Progenitor cell of endocrine pancreas (in vitro differentiated cells): ENCODE data around the gene FMO5. TPM values are rescaled to one million over a fixed set of nuclear protein-coding genes. Genes with fewer than 3 reads are reported as not detected.

ENCODE experiments used
- DNase-seq: peaks from one replicate; pipeline ENCODE4 v3.0.0; 2021; ENCODE audit warnings: low spot score; ENCODE audit not compliant: unreplicated experiment
- H3K27ac Mint-ChIP-seq: 2 replicates; pipeline ENCODE4 v1.8.0; 2021; ENCODE audit warnings: mild to moderate bottlenecking, moderate library complexity, mixed read lengths
- H3K27me3 Mint-ChIP-seq: 2 replicates; pipeline ENCODE4 v1.8.0; 2021; ENCODE audit warnings: mixed read lengths
- H3K36me3 Mint-ChIP-seq: 2 replicates; pipeline ENCODE4 v1.8.0; 2022; ENCODE audit warnings: mixed read lengths; ENCODE audit not compliant: insufficient read depth
- H3K4me1 Mint-ChIP-seq: 2 replicates; pipeline ENCODE4 v1.8.0; 2021; ENCODE audit warnings: low read depth, mixed read lengths
- H3K4me3 Mint-ChIP-seq: 2 replicates; pipeline ENCODE4 v1.8.0; 2021; ENCODE audit warnings: low read depth, mild to moderate bottlenecking, moderate library complexity, mixed read lengths
- H3K9me3 Mint-ChIP-seq: 2 replicates; pipeline ENCODE4 v1.8.0; 2021; ENCODE audit warnings: low read depth, mixed read lengths
- CTCF ChIP-seq: fragments of 200-600 bp; sonication (generic); IDR thresholded peaks from one replicate; pipeline ENCODE4 v1.5.0; 2021; ENCODE audit warnings: antibody characterized with exemption, mild to moderate bottlenecking; ENCODE audit not compliant: unreplicated experiment
- long read RNA-seq: library from polyadenylated mRNA; unstranded; transcript quantifications from one replicate; pipeline ENCODE4 v2.0.0, GENCODE V29; 2020
- total RNA-seq: library from RNA; stranded (reverse); gene quantifications from 2 replicates; pipeline ENCODE4 v1.2.1, GENCODE V29; 2021

The FMO5 gene
- 4.2 and 5.0 TPM in 2 replicates for total RNA-seq
- long read RNA-seq, partial matches to known transcripts, result 10 of 36 reads
- long read RNA-seq, other reads (novel, unspliced or antisense), result 19 of 36 reads

- Mint-ChIP-seq H3K9me3 (no peaks in the 10 kb centered on the region), H3K4me3 (peak within 1 kb of the TSS; percentile 87), H3K27ac (peak within 1 kb of the TSS; percentile 64), H3K27me3 (peaks cover 9% of the 10 kb centered on the region), H3K4me1 (peaks cover 17% of the 10 kb centered on the region), H3K36me3 (no peaks in the 10 kb centered on the region)
- peak; percentile 14 for TF ChIP-seq CTCF
- no peak for DNase-seq
These were observed at the start of gene FMO5 for GRCh38 chr1:147225193-147225730. TSS of gene FMO5 (minus strand) at chr1:147225339. CDS start at chr1:147225029, 310 bp downstream.

GRCh38 chr1:147273409-147274336, 48.5 kb upstream of the FMO5 start:
- H3K4me3 Mint-ChIP-seq, result no peak overlapping the region
- H3K36me3 Mint-ChIP-seq, result peaks cover 30% of the 10 kb centered on the region
- H3K9me3 Mint-ChIP-seq, result no peaks in the 10 kb centered on the region
- H3K4me1 Mint-ChIP-seq, result no peaks in the 10 kb centered on the region
- peak; percentile 67 for TF ChIP-seq CTCF
- no peak overlapping the region for H3K27ac Mint-ChIP-seq
- no peak for DNase-seq
- H3K27me3 Mint-ChIP-seq, result no peaks in the 10 kb centered on the region

- Mint-ChIP-seq H3K27me3 (no peaks in the 10 kb centered on the region), H3K4me1 (no peaks in the 10 kb centered on the region), H3K27ac (no peak overlapping the region), H3K9me3 (no peaks in the 10 kb centered on the region), H3K36me3 (peaks cover 29% of the 10 kb centered on the region), H3K4me3 (no peak overlapping the region)
- no peak for TF ChIP-seq CTCF
- no peak for DNase-seq
These were observed 46.9 kb upstream of the FMO5 start for GRCh38 chr1:147272042-147272441.

GRCh38 chr1:147270721-147271120, 45.6 kb upstream of the FMO5 start:
- Mint-ChIP-seq H3K4me3 (no peak overlapping the region), H3K27ac (no peak overlapping the region), H3K4me1 (no peaks in the 10 kb centered on the region), H3K9me3 (no peaks in the 10 kb centered on the region), H3K36me3 (peaks cover 31% of the 10 kb centered on the region), H3K27me3 (no peaks in the 10 kb centered on the region)
- no peak for TF ChIP-seq CTCF
- no peak for DNase-seq

GRCh38 chr1:147267711-147268110, 42.6 kb upstream of the FMO5 start:
- H3K4me1 Mint-ChIP-seq, result no peaks in the 10 kb centered on the region
- H3K9me3 Mint-ChIP-seq, result no peaks in the 10 kb centered on the region
- no peak for TF ChIP-seq CTCF
- peaks cover 30% of the 10 kb centered on the region for H3K36me3 Mint-ChIP-seq
- no peak overlapping the region for H3K27ac Mint-ChIP-seq
- no peak overlapping the region for H3K4me3 Mint-ChIP-seq
- H3K27me3 Mint-ChIP-seq, result no peaks in the 10 kb centered on the region
- no peak for DNase-seq
